Hair follicular keratinocyte (primary cell): ENCODE data around the gene UBAP1. TPM values are rescaled to one million over a fixed set of nuclear protein-coding genes. Genes with fewer than 3 reads are reported as not detected.

Source experiments
- total RNA-seq: library from RNA; depleted of rRNA; stranded (reverse); fragments of >200 nt; gene quantifications from 2 replicates; pipeline ENCODE4 v1.2.3, GENCODE V29; 2015

The UBAP1 gene
- total RNA-seq: 38.1 and 48.8 TPM in 2 replicates

GRCh38 chr9:34178436-34179212 lies at the start of gene UBAP1:
UBAP1 (plus strand) TSS chr9:34179043; CDS start chr9:34220915, 41,872 bp downstream.

Other genes starting within 250 kb of the UBAP1 start
- gene UBAP2, start 130.2 kb upstream of the UBAP1 start, total RNA-seq: 13.1 and 15.7 TPM in 2 replicates
- gene DCAF12, start 52.3 kb upstream of the UBAP1 start, total RNA-seq: 25.8 and 27.3 TPM in 2 replicates
- 1.2 and 3.2 TPM in 2 replicates for gene KIF24, start 150.2 kb downstream of the UBAP1 start, total RNA-seq
- gene NUDT2, start 150.5 kb downstream of the UBAP1 start, total RNA-seq: 45.5 and 49.1 TPM in 2 replicates
- gene MYORG, start 197.9 kb downstream of the UBAP1 start, total RNA-seq: 10.4 and 12.7 TPM in 2 replicates